Neural progenitor cell (in vitro differentiated cells): Measurements from ENCODE around the gene BLOC1S1.

ENCODE experiments used
- CTCF ChIP-seq: fragments of 200-600 bp; sonication (generic); IDR thresholded peaks from 2 replicates; pipeline ENCODE4 v1.5.1; 2017; ENCODE audit warnings: antibody characterized with exemption, mild to moderate bottlenecking
- EZH2 ChIP-seq: fragments of 200-600 bp; sonication (generic); IDR thresholded peaks from 2 replicates; pipeline ENCODE4 v1.6.1; 2017; ENCODE audit warnings: antibody characterized with exemption, mild to moderate bottlenecking, moderate library complexity
- EZH2phosphoT487 ChIP-seq: fragments of 200-600 bp; sonication (generic); IDR thresholded peaks from 2 replicates; pipeline ENCODE4 v1.6.1; 2017; ENCODE audit warnings: antibody characterized with exemption

- TF ChIP-seq EZH2 (no peak), CTCF (peak; percentile 96), EZH2phosphoT487 (no peak)
Measured at GRCh38 chr12:55738123-55739024, 22.5 kb downstream of the BLOC1S1 start.
